Measurements from ENCODE around the gene FLRT1. TPM values are rescaled to one million over a fixed set of nuclear protein-coding genes. Genes with fewer than 3 reads are reported as not detected.
A peak's percentile ranks its signal among the peaks of the same experiment; 100 is the strongest.

The FLRT1 gene
- total and polyA plus RNA-seq, 2 of the 13 experiments (the other 11 are each of a cell fraction or from before 2014, with no cell fraction given): 0.02 to 0.08 TPM

GRCh38 chr11:64040684-64041322 lies 5.1 kb downstream of the FLRT1 start (continued):
- TF ChIP-seq TEF (CRISPR knock-in tag; IDR thresholded peaks at IDR 0.05): no peak
- TF ChIP-seq GMEB2 (CRISPR knock-in tag; IDR thresholded peaks at IDR 0.05; ENCODE audit: low read depth): no peak
- no peak for TF ChIP-seq ZNF773 (CRISPR knock-in tag; IDR thresholded peaks at IDR 0.05; ENCODE audit: borderline replicate concordance)
- no peak for TF ChIP-seq SRSF1 (optimal IDR thresholded peaks at IDR 0.05; ENCODE audit: low read depth, low read length)
- no peak for TF ChIP-seq HDAC6 (IDR thresholded peaks at IDR 0.05; ENCODE audit: low read depth, low read length)
- TF ChIP-seq STAG1 (CRISPR knock-in tag; IDR thresholded peaks at IDR 0.05): peak; percentile 84
- no peak for TF ChIP-seq ZNF496 (CRISPR knock-in tag; IDR thresholded peaks at IDR 0.05; ENCODE audit: insufficient replicate concordance)
- no peak for TF ChIP-seq ZNF180 (CRISPR knock-in tag; IDR thresholded peaks at IDR 0.05; ENCODE audit: borderline replicate concordance, low read depth)
- TF ChIP-seq EP300 (IDR thresholded peaks at IDR 0.05; ENCODE audit: low read depth in 2 of 2, low read length in 2 of 2): no peak
- TF ChIP-seq EP300 (CRISPR knock-in tag; IDR thresholded peaks at IDR 0.05; ENCODE audit: borderline replicate concordance): no peak
- TF ChIP-seq CTCF (CRISPR knock-in tag; IDR thresholded peaks at IDR 0.05): peak; percentile 79
- TF ChIP-seq ZNF687 (CRISPR knock-in tag; IDR thresholded peaks at IDR 0.05): peak; percentile 56
- no peak for TF ChIP-seq E2F5 (CRISPR knock-in tag; conservative IDR thresholded peaks at IDR 0.05)
- TF ChIP-seq ZNF44 (CRISPR knock-in tag; IDR thresholded peaks at IDR 0.05): no peak
- no peak for TF ChIP-seq ZNF292 (CRISPR knock-in tag; IDR thresholded peaks at IDR 0.05; ENCODE audit: borderline replicate concordance, low read depth)
- no peak for TF ChIP-seq ZNF260 (CRISPR knock-in tag; IDR thresholded peaks at IDR 0.05; ENCODE audit: borderline replicate concordance, low read depth)
- peak; percentile 38 for TF ChIP-seq RBM22 (optimal IDR thresholded peaks at IDR 0.05; ENCODE audit: low read length)
- TF ChIP-seq REPIN1 (CRISPR knock-in tag; IDR thresholded peaks at IDR 0.05; ENCODE audit: borderline replicate concordance, low read depth): no peak
- TF ChIP-seq ZNF597 (CRISPR knock-in tag; IDR thresholded peaks at IDR 0.05): no peak
